Osteocyte (in vitro differentiated cells): Measurements from ENCODE around the gene WDR7. TPM values are rescaled to one million over a fixed set of nuclear protein-coding genes. Genes with fewer than 3 reads are reported as not detected.

Experiments used
- DNase-seq: peaks from one replicate; pipeline ENCODE4 v3.0.0; 2021; ENCODE audit warnings: mixed read lengths; ENCODE audit not compliant: unreplicated experiment; ENCODE audit errors: extremely low spot score
- H3K27ac Mint-ChIP-seq: one replicate; pipeline ENCODE4 v1.8.0; 2021; ENCODE audit warnings: mild to moderate bottlenecking, mixed read lengths; ENCODE audit not compliant: unreplicated experiment
- H3K27me3 Mint-ChIP-seq: one replicate; pipeline ENCODE4 v1.8.0; 2021; ENCODE audit warnings: mixed read lengths; ENCODE audit not compliant: unreplicated experiment
- H3K36me3 Mint-ChIP-seq: one replicate; pipeline ENCODE4 v1.8.0; 2021; ENCODE audit warnings: mixed read lengths; ENCODE audit not compliant: unreplicated experiment
- H3K4me1 Mint-ChIP-seq: one replicate; pipeline ENCODE4 v1.8.0; 2021; ENCODE audit warnings: mixed read lengths; ENCODE audit not compliant: unreplicated experiment
- H3K4me3 Mint-ChIP-seq: one replicate; pipeline ENCODE4 v1.8.0; 2021; ENCODE audit warnings: mild to moderate bottlenecking, moderate library complexity, mixed read lengths; ENCODE audit not compliant: unreplicated experiment
- H3K9me3 Mint-ChIP-seq: one replicate; pipeline ENCODE4 v1.8.0; 2021; ENCODE audit warnings: mixed read lengths; ENCODE audit not compliant: unreplicated experiment
- total RNA-seq: library from RNA; stranded (reverse); gene quantifications from 2 replicates; pipeline ENCODE4 v1.2.1, GENCODE V29; 2021
- TF ChIP-seq, protein P1 (sequence below): fragments of 200-600 bp; sonication (generic); IDR thresholded peaks from 2 replicates; pipeline ENCODE4 v1.5.0; 2021; ENCODE audit warnings: antibody characterized with exemption, mild to moderate bottlenecking, moderate library complexity

The WDR7 gene
- total RNA-seq, 1 donor from 2014 or later = 25.9 TPM

- H3K4me3 Mint-ChIP-seq = no peak overlapping the region
- peaks cover 3% of the 10 kb centered on the region for H3K9me3 Mint-ChIP-seq
- DNase-seq = no peak
- no peak overlapping the region for H3K27ac Mint-ChIP-seq
- H3K4me1 Mint-ChIP-seq = peaks cover 49% of the 10 kb centered on the region
- H3K36me3 Mint-ChIP-seq = peaks cover 6% of the 10 kb centered on the region
- TF ChIP-seq, protein P1, sequence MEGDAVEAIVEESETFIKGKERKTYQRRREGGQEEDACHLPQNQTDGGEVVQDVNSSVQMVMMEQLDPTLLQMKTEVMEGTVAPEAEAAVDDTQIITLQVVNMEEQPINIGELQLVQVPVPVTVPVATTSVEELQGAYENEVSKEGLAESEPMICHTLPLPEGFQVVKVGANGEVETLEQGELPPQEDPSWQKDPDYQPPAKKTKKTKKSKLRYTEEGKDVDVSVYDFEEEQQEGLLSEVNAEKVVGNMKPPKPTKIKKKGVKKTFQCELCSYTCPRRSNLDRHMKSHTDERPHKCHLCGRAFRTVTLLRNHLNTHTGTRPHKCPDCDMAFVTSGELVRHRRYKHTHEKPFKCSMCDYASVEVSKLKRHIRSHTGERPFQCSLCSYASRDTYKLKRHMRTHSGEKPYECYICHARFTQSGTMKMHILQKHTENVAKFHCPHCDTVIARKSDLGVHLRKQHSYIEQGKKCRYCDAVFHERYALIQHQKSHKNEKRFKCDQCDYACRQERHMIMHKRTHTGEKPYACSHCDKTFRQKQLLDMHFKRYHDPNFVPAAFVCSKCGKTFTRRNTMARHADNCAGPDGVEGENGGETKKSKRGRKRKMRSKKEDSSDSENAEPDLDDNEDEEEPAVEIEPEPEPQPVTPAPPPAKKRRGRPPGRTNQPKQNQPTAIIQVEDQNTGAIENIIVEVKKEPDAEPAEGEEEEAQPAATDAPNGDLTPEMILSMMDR = no peak
- no peaks in the 10 kb centered on the region for H3K27me3 Mint-ChIP-seq
Observed at GRCh38 chr18:56888978-56889377, 237.8 kb downstream of the WDR7 start.

- Mint-ChIP-seq H3K27me3 (no peaks in the 10 kb centered on the region), H3K4me3 (no peak overlapping the region), H3K9me3 (peaks cover 3% of the 10 kb centered on the region), H3K4me1 (peaks cover 49% of the 10 kb centered on the region), H3K36me3 (peaks cover 2% of the 10 kb centered on the region), H3K27ac (peak overlapping the region; percentile 51)
- no peak for DNase-seq
- TF ChIP-seq, protein P1 = no peak
Observed at GRCh38 chr18:56889621-56890020, 238.5 kb downstream of the WDR7 start.

DNA sequence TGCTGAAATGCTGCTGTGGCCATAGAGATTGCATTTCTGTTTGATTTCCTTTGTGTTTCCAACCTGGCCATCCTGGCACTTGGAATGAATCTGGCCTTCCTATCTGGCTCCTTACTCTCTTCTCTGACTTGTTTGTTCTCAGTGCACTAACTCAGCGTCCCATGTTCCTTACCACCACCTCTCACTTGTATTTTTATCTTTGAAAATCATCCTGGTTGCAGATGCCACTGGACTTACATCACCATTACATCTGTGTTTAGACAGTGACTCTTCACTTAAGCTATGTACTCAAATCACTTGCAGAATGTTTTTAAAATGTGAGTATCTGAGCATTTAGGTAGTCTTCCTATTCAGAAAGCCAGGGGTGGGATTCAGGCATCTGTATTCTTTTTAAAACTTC lies 239.5 kb downstream of the WDR7 start:
- no peak for DNase-seq
- Mint-ChIP-seq H3K27ac (peak overlapping the region; percentile 74), H3K9me3 (peaks cover 3% of the 10 kb centered on the region), H3K4me1 (peaks cover 49% of the 10 kb centered on the region), H3K36me3 (peaks cover 2% of the 10 kb centered on the region), H3K27me3 (no peaks in the 10 kb centered on the region), H3K4me3 (no peak overlapping the region)
- TF ChIP-seq, protein P1 = no peak

DNA sequence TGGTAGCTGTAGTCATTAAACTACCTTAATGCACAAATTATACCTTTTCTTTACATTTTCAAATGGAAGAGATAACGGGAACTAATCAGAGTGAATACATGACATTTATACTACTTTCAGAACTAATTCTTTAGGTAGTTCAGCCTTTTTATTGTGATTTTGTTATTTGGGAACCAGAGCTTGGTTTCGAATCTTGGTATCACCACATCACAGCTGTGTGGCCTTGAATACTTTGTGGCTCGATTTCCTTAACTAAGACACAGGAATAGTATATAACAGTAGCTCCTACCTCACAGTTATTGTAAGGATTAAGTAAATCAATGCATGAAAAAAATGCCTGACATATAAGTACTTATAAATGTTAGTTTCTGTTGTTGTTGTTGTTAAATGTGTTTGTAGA lies 240.0 kb downstream of the WDR7 start:
- Mint-ChIP-seq H3K4me1 (peaks cover 49% of the 10 kb centered on the region), H3K4me3 (no peak overlapping the region), H3K27me3 (no peaks in the 10 kb centered on the region), H3K27ac (peak overlapping the region; percentile 74), H3K9me3 (no peaks in the 10 kb centered on the region), H3K36me3 (no peaks in the 10 kb centered on the region)
- TF ChIP-seq, protein P1 = no peak
- DNase-seq = no peak

GRCh38 chr18:56891870-56892269 lies 240.7 kb downstream of the WDR7 start:
- Mint-ChIP-seq H3K4me1 (peaks cover 47% of the 10 kb centered on the region), H3K36me3 (no peaks in the 10 kb centered on the region), H3K27me3 (no peaks in the 10 kb centered on the region), H3K27ac (peak overlapping the region; percentile 74), H3K9me3 (no peaks in the 10 kb centered on the region), H3K4me3 (no peak overlapping the region)
- TF ChIP-seq, protein P1 = no peak
- no peak for DNase-seq
